Inflammatory macrophage treated with lipopolysaccharide for 4 hours (primary cell): ENCODE measurements around the gene PPA1.
A peak's percentile ranks its signal among the peaks of the same experiment; 100 is the strongest.
"Not testable (repeated sequence)": the region's sequence is repeated elsewhere in the genome, so short reads cannot be mapped to it uniquely, and the experiment has no call there.

Experiments used
- DNase-seq: peaks from one replicate; pipeline ENCODE4 v3.0.0-alpha.2; 2020

PPA1 gene

GRCh38 chr10:70233109-70233938, at the start of gene PPA1:
TSS of gene PPA1 (minus strand) at chr10:70233429. CDS start at chr10:70233327, 102 bp downstream.
- peak; percentile 99 for DNase-seq

- no peak for DNase-seq
These were observed 48.4 kb upstream of the PPA1 start for GRCh38 chr10:70281609-70282008.

GRCh38 chr10:70280099-70280498, 46.9 kb upstream of the PPA1 start:
- peak; percentile 50 for DNase-seq

- DNase-seq = no peak
These were observed 44.3 kb upstream of the PPA1 start for GRCh38 chr10:70277396-70278030.

- DNase-seq = peak; percentile 59
These were observed 41.4 kb upstream of the PPA1 start for GRCh38 chr10:70274643-70275042.

GRCh38 chr10:70272925-70273316, 39.7 kb upstream of the PPA1 start:
- DNase-seq = peak; percentile 63

- no peak for DNase-seq
These were observed 39.0 kb upstream of the PPA1 start for GRCh38 chr10:70271996-70272924.

- DNase-seq = no peak
These were observed 37.7 kb upstream of the PPA1 start for GRCh38 chr10:70270952-70271351.

- no peak for DNase-seq
These were observed 36.5 kb upstream of the PPA1 start for GRCh38 chr10:70269741-70270140.

- no peak for DNase-seq
These were observed 35.1 kb upstream of the PPA1 start for GRCh38 chr10:70268376-70268775.

GRCh38 chr10:70267161-70267933, 34.1 kb upstream of the PPA1 start:
- peak; percentile 65 for DNase-seq

GRCh38 chr10:70266701-70267100, 33.5 kb upstream of the PPA1 start:
- DNase-seq = no peak

- DNase-seq = no peak
These were observed 32.8 kb upstream of the PPA1 start for GRCh38 chr10:70266056-70266455.

GRCh38 chr10:70265032-70265689, 31.9 kb upstream of the PPA1 start:
- DNase-seq = no peak

GRCh38 chr10:70260734-70261133, 27.5 kb upstream of the PPA1 start:
- no peak for DNase-seq

- DNase-seq = no peak
These were observed 27.0 kb upstream of the PPA1 start for GRCh38 chr10:70260259-70260658.

GRCh38 chr10:70258216-70258615, 25.0 kb upstream of the PPA1 start:
- DNase-seq = no peak

GRCh38 chr10:70257816-70258215, 24.6 kb upstream of the PPA1 start:
- DNase-seq = not testable (repeated sequence)

GRCh38 chr10:70256463-70256862, 23.2 kb upstream of the PPA1 start:
- no peak for DNase-seq

GRCh38 chr10:70255329-70256299, 22.4 kb upstream of the PPA1 start:
- DNase-seq = peak; percentile 41
